T-helper 1 cell treated with Interleukin-12 subunit alpha and Interleukin-12 subunit beta and Interleukin-4 antibody, amounts not matched to agents 30 ng/mL and 1 ng/mL, for 36 hours (primary cell): ENCODE data around the gene PRDM4. TPM values are rescaled to one million over a fixed set of nuclear protein-coding genes. Genes with fewer than 3 reads are reported as not detected.

ENCODE experiments used
- intact Hi-C: fragments of 100-400 bp; cut with micrococcal nuclease; formaldehyde crosslinking; loops from one replicate; pipeline ENCODE4 v1.15.1; 2024
- total RNA-seq: library from RNA; stranded (reverse); gene quantifications from 2 replicates; pipeline ENCODE4 v1.2.3, GENCODE V29; 2022

Gene PRDM4, protein sequence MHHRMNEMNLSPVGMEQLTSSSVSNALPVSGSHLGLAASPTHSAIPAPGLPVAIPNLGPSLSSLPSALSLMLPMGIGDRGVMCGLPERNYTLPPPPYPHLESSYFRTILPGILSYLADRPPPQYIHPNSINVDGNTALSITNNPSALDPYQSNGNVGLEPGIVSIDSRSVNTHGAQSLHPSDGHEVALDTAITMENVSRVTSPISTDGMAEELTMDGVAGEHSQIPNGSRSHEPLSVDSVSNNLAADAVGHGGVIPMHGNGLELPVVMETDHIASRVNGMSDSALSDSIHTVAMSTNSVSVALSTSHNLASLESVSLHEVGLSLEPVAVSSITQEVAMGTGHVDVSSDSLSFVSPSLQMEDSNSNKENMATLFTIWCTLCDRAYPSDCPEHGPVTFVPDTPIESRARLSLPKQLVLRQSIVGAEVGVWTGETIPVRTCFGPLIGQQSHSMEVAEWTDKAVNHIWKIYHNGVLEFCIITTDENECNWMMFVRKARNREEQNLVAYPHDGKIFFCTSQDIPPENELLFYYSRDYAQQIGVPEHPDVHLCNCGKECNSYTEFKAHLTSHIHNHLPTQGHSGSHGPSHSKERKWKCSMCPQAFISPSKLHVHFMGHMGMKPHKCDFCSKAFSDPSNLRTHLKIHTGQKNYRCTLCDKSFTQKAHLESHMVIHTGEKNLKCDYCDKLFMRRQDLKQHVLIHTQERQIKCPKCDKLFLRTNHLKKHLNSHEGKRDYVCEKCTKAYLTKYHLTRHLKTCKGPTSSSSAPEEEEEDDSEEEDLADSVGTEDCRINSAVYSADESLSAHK
- 28.6 and 29.5 TPM in 2 replicates for total RNA-seq

DNA sequence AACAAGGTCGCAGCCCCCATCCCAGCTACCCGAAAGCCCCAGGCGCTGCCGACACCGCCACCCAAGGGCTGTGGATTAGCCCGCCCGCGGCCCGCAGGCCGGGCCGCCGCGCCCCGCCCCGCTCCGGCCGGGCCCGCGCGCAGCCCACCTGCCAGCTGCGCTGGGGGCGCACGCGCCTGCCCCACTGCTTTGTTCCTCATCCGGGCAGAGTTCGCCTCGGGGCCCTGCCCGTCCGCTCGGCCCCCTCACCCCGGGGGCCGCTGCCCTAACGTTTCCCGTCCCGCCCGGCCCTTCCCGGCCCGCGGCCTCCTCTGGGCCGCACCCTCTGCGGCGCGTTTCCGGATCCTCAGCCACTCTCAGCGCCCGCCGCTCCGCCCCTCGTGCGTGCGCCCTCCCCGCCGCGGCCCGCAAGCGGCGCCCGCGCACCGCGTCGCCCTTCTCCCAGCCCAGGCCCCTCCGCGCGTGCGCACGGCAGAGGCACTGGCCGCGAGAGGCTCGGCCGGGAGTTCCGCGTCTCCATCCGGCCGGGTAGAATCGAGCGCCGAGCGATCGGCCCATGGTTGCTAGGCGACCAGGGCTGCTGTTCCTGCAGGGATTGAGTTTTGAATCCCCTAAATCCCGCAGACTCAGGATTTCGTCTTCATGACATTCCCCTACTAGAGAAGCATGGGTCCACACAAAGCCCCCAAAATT lies at the start of gene PRDM4:
TSS of gene PRDM4 (minus strand) at position 329 of the 693 bp plus-strand sequence. CDS start 622 bp downstream, outside the sequence.
- intact Hi-C loops: loop anchor here (1.0 to 5.0 kb wide), 16 partner anchors 76 to 1716 kb away; partner anchors contain the start of genes CRY1, KCTD10, MTERF2 and POLR3B

DNA sequence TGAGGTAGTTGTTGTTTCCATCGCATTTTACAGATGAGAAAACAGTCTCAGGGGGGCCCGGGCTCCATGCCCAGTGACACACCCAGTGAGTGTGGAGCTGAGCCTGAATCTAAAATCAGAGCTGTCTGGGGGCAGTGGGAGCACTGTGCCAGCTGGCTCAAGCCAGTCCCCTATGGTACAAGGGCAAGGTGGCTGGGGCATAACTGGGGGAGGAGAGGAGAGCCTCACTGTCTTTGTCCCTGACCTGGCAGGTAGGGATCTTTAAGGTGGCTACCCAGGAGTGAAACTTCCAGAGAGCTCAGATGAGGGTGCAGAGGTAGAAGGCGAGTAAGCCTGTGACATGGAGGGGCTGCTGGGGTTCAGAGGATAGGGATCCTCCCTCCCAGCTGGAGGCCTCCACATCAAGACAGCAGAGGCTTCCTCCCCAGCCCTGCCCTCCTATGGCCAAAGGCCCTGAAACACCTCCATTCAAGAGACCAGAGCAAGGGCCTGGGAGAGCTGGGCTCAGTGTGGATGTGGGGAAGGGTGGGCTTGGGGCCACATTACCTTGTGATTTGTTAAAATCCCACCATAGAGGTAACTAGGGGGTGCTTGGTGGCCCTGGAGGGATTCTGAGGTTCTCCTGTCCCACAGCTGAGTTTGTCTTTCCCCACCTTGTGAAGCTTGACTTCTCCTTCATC lies 46.7 kb upstream of the PRDM4 start:
- intact Hi-C loops: no loop called here

DNA sequence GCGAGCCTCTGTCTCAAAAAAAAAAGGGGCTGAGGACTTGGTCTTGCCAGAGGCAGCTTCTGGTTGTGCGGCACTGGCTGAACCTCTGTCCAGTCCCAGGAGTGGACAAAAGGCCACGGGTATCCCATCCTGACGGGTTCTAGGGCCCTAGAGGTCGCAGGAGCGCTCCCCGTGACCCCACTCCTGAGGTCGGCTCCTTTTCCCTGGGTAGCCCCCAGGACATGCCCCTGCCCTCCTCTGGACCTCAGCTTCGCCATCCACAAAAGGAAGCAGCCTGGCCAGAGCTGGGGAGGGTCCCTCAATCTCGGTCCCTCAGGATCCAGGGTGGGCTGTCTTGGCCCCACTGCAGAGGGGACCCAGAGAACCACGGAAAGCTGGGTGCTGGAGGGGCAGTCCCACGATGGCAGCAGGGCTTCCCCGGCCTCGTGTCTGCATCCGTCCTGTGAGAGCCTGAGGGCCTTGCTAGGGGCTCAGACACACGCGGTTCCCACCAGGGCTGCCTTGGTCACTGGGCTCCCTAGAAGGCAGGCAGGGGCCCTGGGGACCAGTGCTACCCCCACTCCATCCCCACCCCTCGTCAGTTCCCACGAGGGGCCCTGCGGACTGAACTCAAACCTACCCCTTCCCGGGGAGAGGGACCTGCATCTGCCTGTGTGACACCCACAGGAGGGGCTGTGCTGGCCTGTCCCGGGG lies 44.7 kb upstream of the PRDM4 start:
- intact Hi-C loops: no loop called here

DNA sequence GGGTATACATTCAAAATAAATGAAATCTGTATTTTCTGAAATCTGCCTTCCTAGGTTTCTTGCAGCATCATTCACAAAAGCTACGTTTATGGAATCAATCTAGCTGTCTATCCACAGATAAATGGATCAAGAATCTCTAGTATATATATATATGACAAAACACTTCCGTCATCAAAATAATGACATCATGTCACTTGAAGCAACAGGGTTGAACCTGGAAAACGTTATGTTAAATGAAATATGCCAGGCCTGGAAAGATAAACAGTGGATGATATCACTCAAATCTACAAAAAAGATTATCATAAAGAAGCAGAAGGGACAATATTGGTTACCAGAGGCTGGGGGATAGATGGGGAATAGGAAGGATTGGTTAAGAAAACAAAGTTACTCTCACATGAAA lies 42.2 kb upstream of the PRDM4 start:
- intact Hi-C loops: no loop called here

DNA sequence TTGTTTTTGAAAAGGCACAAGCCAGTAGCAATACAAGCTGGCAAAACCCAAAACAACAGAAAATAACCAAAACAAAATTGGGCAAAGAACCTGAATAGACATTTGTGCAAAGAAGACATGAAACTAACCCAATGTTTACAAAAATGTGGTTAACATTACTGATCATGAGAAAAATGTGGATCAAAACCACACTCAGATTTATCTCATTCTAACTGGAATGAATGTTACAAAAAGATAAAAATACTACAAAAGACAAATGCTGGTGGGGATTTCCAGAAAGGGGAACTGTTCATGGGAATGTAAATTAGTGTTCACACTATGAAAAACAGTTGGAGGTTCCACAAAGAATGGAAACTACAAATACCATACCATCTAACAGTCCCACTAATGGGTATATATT lies 40.2 kb upstream of the PRDM4 start:
- intact Hi-C loops: no loop called here

DNA sequence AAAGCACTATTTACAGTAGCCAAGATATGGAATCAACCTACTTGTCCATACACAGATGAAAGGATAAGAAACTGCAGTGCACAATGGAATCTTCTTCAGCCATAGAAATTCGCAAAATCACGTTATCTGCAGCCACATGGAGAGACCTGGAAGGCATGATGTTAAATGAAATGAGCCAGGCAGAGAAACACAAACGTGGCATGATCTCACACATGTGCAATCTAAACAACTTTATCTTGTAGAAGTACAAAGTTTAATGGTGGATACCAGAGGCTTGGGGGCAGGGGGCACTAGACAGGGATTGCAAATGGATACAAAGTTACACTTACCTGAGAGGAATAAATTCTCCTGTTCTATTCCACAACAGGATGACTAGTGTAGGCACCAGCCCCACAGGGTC lies 37.6 kb upstream of the PRDM4 start:
- intact Hi-C loops: no loop called here

DNA sequence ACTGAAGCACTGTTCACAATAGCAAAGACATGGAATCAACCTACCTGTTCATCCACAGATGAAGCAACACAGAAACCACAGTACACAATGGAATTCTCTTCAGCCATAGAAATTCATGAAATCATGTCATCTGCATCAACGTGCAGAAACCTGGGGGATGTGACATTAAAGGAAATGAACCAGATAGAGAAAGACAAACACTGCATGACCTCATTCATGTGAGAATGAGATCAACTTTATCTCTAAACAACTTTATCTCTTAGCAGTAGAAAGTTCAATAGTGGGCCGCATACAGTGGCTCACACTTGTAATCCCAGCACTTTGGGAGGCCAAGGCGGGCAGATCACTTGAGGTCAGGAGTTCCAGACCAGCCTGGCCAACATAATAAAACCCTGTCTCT lies 33.5 kb upstream of the PRDM4 start:
- intact Hi-C loops: no loop called here

DNA sequence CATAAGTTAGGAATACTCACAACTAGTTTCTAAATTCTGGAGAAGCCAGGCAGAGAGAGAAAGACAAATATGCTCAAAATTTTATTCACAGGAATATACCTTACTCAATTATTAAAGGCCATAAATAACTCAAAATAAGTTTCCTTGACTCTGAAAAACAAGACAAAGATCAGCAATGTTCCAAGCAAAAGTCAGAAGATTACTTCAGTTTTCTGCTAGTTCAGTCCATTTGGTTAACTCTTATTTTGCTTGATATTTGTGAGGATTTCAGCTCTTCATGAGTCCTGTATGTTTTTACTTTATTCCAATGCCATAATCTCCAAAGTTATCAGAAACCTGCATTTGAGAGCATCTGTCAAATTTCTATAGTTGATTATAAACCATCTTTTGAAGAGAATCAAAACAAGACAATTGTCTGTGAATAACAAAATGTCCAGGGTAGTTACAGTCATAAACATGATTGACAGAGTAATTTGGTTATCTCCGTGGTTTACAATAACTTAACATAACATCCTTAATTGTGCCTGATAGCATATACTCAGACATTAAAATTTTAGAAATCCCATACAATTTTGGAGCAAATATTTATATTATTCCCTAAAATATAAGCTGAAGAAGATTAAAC lies 30.6 kb upstream of the PRDM4 start:
- intact Hi-C loops: no loop called here

DNA sequence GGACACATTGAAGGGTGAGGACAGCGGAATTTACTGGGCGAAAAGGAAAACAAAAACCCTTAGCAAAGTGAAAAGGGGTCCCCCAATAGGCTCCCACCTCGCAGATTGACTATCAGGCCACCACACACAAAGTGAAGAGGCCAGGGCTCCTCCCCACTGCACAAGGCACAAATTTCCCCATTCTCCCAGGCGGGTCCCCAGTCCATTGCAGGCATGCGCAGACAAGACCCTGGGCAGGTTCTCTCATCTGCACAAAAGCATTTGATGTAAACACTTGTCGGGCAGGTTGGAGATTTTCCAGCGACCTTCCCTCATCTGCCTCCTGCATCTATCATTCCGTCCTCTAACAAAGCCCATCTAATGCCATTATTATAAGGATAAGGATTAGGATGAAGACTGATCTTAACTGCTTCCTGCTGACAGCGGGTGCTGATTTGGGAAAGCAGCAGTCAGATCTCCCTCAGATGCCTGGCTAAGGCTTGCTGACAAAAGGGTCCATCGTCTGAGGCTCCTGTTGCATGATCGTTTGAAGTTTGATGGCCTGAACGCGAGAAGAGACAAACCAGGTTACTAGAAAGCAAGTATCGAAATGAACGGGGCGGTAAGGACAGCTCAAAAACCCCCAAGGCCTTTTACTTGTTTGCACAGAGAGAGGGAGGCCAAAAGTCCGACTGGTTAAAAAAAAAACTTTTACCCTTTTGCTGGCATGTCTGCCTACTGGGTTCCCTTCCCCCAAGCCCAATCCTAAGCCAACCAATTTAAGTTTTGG lies 27.9 kb upstream of the PRDM4 start:
- intact Hi-C loops: no loop called here

DNA sequence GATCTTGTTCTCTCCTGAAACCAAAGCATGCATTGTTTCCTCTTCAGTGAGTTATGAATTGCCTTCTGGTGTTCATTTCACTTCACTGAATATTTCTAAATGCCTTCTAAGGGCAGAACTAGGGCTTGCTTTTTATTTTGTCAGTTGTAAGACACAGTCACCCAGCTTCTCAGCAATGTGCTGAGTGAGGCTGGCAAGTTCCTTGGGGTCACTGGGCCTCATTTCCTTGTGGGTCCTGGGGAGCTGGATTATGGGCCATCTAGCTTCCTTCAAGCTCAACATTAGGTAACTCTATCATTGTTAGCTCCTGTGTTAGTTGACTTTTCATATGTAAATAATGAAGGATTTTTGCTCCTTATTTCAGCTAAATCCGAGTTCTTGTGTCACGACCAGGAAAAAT lies 27.3 kb upstream of the PRDM4 start:
- intact Hi-C loops: no loop called here

DNA sequence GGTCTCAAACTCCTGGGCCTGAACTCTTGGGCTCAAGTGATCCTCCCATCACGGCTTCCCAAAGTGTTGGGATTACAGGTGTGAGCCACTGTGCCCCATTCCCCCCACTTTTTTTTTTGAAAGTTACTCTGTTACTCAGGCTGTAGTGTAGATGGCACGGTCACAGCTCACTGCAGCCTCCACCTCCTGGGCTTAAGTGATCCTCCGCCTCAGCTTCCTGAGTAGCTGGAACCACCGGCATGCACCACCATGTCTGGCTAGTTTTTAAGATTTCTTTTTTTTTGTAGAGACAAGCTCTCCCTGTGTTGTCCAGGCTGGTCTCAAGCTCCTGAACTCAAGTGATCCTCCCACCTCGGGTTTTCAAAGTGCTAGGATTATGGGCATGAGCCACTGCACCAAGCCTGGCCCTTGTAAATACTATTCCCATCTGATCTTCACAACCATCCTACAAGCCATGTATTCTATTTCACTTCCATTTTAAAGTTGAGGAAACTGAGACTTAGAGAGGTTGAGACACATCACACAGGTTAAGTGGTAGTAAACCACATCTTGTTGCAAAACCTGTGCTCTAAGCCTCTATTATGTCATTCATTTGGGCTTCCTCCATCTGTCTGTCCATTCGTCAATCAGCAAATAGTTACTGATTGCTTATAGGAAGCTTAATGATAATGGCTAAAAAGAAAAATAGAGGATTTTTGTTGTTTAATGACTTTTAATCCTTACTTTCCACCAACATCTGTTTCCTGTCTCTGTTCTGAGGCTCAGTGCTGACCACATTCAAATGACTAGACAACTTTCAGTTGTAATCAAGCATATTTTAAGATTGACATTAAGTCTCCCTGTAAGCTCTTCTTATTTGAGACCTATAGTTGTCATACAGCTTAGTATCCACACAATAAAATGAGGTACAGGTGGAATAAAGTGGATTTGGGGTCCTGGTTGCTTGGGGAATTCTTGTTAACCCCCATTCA lies 22.8 kb upstream of the PRDM4 start:
- intact Hi-C loops: no loop called here

DNA sequence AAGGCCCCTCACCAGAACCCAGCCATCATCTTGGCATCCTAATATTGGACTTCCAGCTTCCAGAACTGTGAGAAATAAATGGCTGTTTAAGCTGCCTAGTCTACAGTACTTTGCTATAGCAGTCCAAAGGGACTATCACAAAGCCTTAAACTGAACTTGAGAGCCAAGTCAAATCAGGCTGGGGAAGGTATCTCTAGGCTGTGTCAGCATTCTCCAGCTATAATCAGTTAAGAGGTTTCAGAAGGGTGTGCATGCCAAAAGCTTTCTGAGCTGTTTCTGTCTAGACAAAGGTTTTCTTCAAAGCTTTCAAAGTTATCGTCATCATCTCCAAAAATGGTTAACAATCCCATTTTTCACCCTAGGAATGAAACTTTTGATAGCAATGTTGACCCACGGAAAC lies 21.1 kb upstream of the PRDM4 start:
- intact Hi-C loops: no loop called here

DNA sequence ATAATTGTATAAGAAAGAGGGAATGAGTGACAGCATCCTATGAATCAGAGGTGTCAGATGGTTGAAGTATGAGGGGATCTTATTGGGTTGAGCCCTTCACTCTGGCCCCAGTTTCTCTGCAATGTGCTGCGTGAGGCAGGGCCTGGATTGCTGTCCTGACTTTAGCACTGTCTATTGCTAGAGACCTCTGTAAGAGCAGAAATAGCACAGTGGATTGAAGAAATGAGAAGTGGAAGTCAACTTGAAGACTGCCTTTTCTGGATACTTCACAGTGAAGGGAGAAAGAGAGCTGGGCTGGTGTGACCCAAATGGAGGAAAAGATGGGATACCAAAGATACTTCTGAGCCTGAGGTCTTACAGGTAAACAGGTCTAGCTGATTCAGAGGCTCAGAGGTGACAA lies 19.4 kb upstream of the PRDM4 start:
- intact Hi-C loops: no loop called here

DNA sequence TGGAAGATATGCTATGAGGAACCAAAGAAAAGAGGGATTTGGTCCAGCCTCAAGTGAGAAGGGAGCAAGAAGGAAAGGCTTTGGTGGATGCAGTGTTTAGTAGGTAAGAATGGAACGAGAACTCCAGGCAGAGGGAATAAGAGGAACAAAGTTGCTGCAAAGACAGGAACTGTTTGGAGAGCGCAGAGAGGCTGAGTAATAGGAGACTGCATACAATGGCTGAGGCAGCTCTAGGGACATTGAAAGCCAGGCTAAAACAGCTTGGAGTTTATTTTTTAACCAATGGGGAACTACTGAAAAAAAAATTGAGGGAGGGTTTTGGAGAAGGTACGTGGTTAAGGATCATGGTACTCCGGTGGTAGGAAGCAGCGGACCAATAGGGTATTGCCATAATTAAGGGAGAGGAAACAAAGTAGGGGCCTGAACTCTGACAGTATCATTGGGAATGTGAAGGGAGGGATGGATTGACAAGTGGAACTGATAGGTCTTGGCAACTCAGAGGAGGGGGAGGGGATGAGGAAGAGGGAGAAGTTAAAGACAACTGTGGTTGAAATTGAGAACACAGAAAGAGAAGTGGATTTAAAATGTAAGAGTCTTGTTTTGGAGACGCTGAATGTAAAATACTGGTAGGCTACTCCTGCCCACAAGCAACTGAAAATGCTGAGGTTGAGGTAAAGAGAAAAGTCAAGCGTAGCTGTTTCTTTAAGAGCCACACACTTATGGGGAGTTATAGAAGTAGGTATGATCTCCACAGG lies 18.3 kb upstream of the PRDM4 start:
- intact Hi-C loops: no loop called here

DNA sequence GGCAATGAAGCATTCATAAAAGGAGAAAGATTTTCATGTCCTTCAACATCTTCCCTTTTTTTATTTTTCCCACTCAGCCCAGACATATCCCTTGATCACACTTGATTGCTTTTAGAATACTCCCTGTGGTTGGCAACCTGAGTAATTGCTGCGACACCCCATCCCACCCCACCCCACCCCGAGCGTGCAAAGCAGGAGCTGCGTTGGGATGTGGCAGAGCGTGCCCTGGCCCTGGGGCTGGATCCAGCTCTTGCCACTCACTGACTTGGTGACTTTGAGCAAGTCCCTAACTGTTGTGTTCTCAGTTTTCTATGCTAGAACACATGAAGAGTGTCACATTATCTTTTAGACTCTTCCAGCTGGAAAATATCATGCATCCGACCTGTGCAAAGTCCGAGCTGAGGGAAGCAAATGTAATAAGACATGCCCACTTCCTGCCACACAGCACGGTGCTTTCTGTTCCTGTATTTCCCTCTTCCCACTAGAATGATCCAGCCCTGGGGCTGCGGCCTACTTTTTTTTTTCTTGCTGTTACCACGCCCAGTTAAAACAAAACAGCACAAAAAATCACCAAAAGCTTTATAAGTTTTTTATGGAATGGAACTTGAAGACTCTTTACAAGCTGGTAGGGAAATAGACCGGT lies 17.6 kb upstream of the PRDM4 start:
- intact Hi-C loops: no loop called here

DNA sequence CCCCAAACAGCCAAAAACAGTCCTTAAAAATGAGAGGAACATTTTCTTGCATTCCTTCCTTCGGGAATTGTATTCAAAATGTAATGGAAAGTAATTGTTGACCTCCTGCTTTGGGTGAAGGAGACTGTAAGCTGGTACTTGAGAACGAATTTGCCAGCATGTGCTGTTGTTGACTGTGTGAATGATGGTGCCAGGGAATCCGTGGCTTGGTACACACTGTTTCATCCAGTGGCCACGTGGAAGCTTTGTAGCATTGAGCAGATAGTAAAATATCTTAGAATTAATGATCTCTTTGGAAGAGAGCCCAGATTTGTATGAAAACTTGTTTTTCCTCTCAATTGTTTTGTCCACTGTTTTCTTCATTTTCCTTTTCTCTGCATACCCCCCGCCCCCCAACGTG lies 15.2 kb upstream of the PRDM4 start:
- intact Hi-C loops: no loop called here

DNA sequence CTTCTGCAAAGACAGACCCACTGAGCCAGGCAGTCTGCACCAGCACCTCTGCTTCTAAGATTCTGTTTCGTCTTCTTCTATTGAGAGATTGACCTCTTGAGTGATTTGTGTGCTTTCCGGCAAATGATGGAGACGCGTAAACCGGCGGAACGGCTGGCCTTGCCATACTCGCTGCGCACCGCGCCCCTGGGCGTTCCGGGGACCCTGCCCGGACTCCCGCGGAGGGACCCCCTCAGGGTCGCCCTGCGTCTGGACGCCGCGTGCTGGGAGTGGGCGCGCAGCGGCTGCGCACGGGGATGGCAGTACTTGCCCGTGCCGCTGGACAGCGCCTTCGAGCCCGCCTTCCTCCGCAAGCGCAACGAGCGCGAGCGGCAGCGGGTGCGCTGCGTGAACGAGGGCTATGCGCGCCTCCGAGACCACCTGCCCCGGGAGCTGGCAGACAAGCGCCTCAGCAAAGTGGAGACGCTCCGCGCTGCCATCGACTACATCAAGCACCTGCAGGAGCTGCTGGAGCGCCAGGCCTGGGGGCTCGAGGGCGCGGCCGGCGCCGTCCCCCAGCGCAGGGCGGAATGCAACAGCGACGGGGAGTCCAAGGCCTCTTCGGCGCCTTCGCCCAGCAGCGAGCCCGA lies 14.3 kb upstream of the PRDM4 start:
- intact Hi-C loops: no loop called here
